ENCODE results near the gene APMAP. TPM values are rescaled to one million over a fixed set of nuclear protein-coding genes. Genes with fewer than 3 reads are reported as not detected.
A peak's percentile ranks its signal among the peaks of the same experiment; 100 is the strongest.

Gene APMAP
- total and polyA plus RNA-seq, 3 donors from 2014 or later = 92.3 to 135 (median 105) TPM

DNA sequence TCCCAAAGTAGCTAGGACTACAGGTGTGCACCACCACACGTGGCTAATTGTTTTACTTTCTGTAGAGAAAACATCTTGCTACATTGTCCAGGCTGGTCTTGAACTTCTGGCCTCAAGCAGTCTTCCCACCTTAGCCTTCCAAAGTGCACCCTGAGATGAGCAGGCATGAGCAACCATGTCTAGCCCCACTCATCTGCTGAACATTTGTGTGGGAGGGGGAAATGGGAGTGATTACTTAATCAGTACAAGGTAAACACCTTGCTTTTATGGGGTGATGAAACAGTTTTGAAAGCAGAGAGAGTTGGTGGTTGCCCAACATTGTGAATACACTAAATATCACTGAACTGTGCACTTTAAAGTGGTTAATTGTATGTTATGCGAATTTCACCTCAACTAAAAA is 5.3 kb downstream of the APMAP start:
- H3K9me3 ChIP-seq = no peaks in the 10 kb centered on the region
- H3K36me3 ChIP-seq (ENCODE audit: low read depth, missing control alignments) = no peaks in the 10 kb centered on the region
- no peak for TF ChIP-seq CTCF (IDR thresholded peaks at IDR 0.05)
- DNase-seq = no peak
- WGBS, 2 donors = 84 to 89% methylated on average over 2 of the region's 2 CpGs
- no peak overlapping the region for H3K27ac ChIP-seq
- no peaks in the 10 kb centered on the region for H3K27me3 ChIP-seq
- H3K4me1 ChIP-seq = peaks cover 40% of the 10 kb centered on the region
- intact Hi-C loops (cut with DNase I; ENCODE audit: low total_unique reads) = no loop called here
- no peak overlapping the region for H3K4me3 ChIP-seq

DNA sequence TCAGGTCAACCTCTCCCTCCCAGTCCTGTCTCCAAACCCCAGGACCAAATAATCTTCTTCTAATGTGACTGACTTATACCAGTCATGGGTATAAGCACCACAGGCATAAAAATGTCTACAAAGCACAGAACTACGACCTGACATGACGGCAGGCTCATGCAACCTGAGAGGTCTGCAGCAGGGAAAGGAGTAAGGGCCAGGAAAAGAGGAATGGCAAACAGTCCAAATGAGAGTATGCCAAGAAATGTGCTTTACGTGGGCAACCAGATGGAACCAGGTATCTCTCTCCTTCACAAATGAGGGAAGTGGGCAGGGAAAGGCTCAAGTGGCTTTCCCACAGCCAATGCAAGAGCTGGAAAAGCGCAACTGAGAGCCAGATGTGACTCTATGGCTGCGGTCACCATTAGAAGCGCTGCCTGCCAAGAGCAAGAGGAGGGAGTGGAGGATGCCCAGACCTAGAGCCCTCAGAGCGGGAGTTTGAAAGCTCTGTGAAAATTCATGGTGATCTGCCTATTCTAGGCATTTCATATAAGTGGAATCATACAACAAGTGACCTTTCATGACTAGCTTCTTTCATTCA is 6.0 kb downstream of the APMAP start:
- no peaks in the 10 kb centered on the region for H3K36me3 ChIP-seq (ENCODE audit: low read depth, missing control alignments)
- DNase-seq = no peak
- no peaks in the 10 kb centered on the region for H3K27me3 ChIP-seq
- intact Hi-C loops (cut with DNase I; ENCODE audit: low total_unique reads) = no loop called here
- no peak for TF ChIP-seq POLR2A (IDR thresholded peaks at IDR 0.05)
- TF ChIP-seq CTCF (IDR thresholded peaks at IDR 0.05) = no peak
- 89 to 90% methylated on average over 7 of the region's 7 CpGs for WGBS, 2 donors
- no peak overlapping the region for H3K4me3 ChIP-seq
- peaks cover 45% of the 10 kb centered on the region for H3K4me1 ChIP-seq
- peak overlapping the region; percentile 25 to 46 for H3K27ac ChIP-seq
- H3K9me3 ChIP-seq = no peaks in the 10 kb centered on the region

DNA sequence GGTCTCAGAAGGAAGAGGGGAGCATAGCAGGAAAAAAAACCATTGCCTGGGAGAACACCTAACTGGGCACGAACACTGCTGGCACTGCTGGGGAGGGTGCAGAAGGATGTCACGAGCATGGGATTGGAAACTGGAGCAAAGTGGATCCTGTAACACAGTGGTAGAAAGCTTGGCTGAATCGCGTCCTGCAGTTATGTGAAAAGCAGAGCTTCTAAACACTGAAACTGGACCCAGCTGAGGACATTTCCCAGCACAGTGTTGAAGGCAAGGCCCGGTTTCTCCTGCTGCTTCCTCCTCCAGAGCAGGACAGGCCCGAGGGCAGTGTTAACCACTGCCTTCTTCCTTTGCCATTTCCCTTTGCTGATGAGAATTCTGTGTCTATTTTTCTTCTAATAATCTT is 6.7 kb downstream of the APMAP start:
- Histone ChIP-seq H3K4me3 (no peak overlapping the region), H3K36me3 (ENCODE audit: low read depth, missing control alignments) (no peaks in the 10 kb centered on the region), H3K4me1 (peaks cover 43% of the 10 kb centered on the region), H3K9me3 (no peaks in the 10 kb centered on the region), H3K27ac (peak overlapping the region; percentile 25 to 46), H3K27me3 (no peaks in the 10 kb centered on the region)
- WGBS, 2 donors = 47 to 62% methylated on average over 6 of the region's 6 CpGs
- no peak for DNase-seq
- TF ChIP-seq CTCF (IDR thresholded peaks at IDR 0.05) (no peak), POLR2A (IDR thresholded peaks at IDR 0.05) (no peak)
- intact Hi-C loops (cut with DNase I; ENCODE audit: low total_unique reads) = no loop called here

- no peak for DNase-seq
- no peak overlapping the region for H3K4me3 ChIP-seq
- peaks cover 47% of the 10 kb centered on the region for H3K4me1 ChIP-seq
- 67 to 75% methylated on average over 3 of the region's 3 CpGs for WGBS, 2 donors
- H3K9me3 ChIP-seq = no peaks in the 10 kb centered on the region
- no peak for TF ChIP-seq CTCF (IDR thresholded peaks at IDR 0.05)
- no peak for TF ChIP-seq POLR2A (IDR thresholded peaks at IDR 0.05)
- H3K36me3 ChIP-seq (ENCODE audit: low read depth, missing control alignments) = no peaks in the 10 kb centered on the region
- H3K27ac ChIP-seq = peak overlapping the region; percentile 24 to 46
- H3K27me3 ChIP-seq = no peaks in the 10 kb centered on the region
- intact Hi-C loops (cut with DNase I; ENCODE audit: low total_unique reads) = no loop called here
Observed at GRCh38 chr20:24984961-24985640, 7.5 kb downstream of the APMAP start.

DNA sequence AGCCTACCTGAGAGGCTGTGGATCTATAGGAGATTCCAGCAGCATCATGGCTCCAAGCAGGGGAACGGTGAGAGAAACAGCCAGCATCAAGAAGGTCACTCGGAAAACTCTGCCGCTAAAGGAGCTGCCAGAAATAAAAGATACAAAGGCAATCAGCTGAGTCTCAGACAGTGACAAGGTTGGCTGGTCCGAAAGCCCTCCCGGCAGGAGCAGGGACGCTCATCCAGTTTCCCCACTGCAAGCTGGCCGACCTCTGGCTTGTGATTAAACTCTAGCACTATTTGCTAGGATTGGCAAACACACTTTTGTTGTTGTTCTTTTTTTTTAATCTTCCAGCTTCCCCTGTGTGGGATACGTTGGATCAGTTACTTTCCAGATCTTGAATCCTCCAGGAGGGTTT is 8.7 kb downstream of the APMAP start:
- Histone ChIP-seq H3K36me3 (ENCODE audit: low read depth, missing control alignments) (no peaks in the 10 kb centered on the region), H3K4me3 (no peak overlapping the region), H3K9me3 (no peaks in the 10 kb centered on the region), H3K27ac (peak overlapping the region in 1 of 2 donors; percentile 46), H3K27me3 (no peaks in the 10 kb centered on the region), H3K4me1 (peaks cover 47% of the 10 kb centered on the region)
- no peak for TF ChIP-seq POLR2A (IDR thresholded peaks at IDR 0.05)
- no peak for TF ChIP-seq CTCF (IDR thresholded peaks at IDR 0.05)
- 68 to 73% methylated on average over 8 of the region's 8 CpGs for WGBS, 2 donors
- peak; percentile 34 for DNase-seq
- intact Hi-C loops (cut with DNase I; ENCODE audit: low total_unique reads) = no loop called here

Measured in testis (tissue), 3 donors.